Measurements from ENCODE around the gene ANLN.

DNA sequence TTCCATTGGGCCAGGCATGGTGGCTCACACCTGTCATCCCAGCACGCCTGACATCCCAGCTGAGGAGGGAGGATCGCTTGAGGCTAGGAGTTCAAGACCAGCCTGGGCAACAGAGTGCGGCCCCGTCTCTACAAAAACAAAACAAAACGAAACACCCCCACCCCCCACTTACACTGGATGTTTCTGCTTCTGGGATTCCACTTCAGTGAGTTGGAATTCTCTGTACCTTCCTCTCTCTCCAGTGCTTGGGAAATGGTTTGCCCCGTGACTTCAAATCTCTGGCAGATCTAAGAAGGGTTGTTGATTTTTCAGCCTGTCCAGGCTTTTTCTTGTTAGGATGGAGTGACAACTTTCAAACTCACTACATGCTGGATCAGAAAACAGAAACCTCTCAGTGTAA, 106.9 kb downstream of the ANLN start:
- TF ChIP-seq POLR2AphosphoS5 (IDR thresholded peaks at IDR 0.05; ENCODE audit: low read depth) (no peak), NANOG (IDR thresholded peaks at IDR 0.05; ENCODE audit: borderline replicate concordance) (no peak), EZH2 (IDR thresholded peaks at IDR 0.05; ENCODE audit: low read depth, unreplicated experiment) (no peak), CREB1 (CRISPR knock-in tag; IDR thresholded peaks at IDR 0.05; ENCODE audit: low read depth) (no peak), JUNB (IDR thresholded peaks at IDR 0.05; ENCODE audit: unreplicated experiment) (no peak), EZH2phosphoT487 (IDR thresholded peaks at IDR 0.05; ENCODE audit: unreplicated experiment) (no peak), ZNF114 (CRISPR knock-in tag; IDR thresholded peaks at IDR 0.05) (no peak)
- TF ChIP-seq, protein P1, sequence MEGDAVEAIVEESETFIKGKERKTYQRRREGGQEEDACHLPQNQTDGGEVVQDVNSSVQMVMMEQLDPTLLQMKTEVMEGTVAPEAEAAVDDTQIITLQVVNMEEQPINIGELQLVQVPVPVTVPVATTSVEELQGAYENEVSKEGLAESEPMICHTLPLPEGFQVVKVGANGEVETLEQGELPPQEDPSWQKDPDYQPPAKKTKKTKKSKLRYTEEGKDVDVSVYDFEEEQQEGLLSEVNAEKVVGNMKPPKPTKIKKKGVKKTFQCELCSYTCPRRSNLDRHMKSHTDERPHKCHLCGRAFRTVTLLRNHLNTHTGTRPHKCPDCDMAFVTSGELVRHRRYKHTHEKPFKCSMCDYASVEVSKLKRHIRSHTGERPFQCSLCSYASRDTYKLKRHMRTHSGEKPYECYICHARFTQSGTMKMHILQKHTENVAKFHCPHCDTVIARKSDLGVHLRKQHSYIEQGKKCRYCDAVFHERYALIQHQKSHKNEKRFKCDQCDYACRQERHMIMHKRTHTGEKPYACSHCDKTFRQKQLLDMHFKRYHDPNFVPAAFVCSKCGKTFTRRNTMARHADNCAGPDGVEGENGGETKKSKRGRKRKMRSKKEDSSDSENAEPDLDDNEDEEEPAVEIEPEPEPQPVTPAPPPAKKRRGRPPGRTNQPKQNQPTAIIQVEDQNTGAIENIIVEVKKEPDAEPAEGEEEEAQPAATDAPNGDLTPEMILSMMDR (conservative IDR thresholded peaks at IDR 0.05; ENCODE audit: low read depth in 2 of 2) = no peak
- TF ChIP-seq, protein P2, sequence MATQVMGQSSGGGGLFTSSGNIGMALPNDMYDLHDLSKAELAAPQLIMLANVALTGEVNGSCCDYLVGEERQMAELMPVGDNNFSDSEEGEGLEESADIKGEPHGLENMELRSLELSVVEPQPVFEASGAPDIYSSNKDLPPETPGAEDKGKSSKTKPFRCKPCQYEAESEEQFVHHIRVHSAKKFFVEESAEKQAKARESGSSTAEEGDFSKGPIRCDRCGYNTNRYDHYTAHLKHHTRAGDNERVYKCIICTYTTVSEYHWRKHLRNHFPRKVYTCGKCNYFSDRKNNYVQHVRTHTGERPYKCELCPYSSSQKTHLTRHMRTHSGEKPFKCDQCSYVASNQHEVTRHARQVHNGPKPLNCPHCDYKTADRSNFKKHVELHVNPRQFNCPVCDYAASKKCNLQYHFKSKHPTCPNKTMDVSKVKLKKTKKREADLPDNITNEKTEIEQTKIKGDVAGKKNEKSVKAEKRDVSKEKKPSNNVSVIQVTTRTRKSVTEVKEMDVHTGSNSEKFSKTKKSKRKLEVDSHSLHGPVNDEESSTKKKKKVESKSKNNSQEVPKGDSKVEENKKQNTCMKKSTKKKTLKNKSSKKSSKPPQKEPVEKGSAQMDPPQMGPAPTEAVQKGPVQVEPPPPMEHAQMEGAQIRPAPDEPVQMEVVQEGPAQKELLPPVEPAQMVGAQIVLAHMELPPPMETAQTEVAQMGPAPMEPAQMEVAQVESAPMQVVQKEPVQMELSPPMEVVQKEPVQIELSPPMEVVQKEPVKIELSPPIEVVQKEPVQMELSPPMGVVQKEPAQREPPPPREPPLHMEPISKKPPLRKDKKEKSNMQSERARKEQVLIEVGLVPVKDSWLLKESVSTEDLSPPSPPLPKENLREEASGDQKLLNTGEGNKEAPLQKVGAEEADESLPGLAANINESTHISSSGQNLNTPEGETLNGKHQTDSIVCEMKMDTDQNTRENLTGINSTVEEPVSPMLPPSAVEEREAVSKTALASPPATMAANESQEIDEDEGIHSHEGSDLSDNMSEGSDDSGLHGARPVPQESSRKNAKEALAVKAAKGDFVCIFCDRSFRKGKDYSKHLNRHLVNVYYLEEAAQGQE (IDR thresholded peaks at IDR 0.05; ENCODE audit: unreplicated experiment) = no peak
- TF ChIP-seq, protein P3, sequence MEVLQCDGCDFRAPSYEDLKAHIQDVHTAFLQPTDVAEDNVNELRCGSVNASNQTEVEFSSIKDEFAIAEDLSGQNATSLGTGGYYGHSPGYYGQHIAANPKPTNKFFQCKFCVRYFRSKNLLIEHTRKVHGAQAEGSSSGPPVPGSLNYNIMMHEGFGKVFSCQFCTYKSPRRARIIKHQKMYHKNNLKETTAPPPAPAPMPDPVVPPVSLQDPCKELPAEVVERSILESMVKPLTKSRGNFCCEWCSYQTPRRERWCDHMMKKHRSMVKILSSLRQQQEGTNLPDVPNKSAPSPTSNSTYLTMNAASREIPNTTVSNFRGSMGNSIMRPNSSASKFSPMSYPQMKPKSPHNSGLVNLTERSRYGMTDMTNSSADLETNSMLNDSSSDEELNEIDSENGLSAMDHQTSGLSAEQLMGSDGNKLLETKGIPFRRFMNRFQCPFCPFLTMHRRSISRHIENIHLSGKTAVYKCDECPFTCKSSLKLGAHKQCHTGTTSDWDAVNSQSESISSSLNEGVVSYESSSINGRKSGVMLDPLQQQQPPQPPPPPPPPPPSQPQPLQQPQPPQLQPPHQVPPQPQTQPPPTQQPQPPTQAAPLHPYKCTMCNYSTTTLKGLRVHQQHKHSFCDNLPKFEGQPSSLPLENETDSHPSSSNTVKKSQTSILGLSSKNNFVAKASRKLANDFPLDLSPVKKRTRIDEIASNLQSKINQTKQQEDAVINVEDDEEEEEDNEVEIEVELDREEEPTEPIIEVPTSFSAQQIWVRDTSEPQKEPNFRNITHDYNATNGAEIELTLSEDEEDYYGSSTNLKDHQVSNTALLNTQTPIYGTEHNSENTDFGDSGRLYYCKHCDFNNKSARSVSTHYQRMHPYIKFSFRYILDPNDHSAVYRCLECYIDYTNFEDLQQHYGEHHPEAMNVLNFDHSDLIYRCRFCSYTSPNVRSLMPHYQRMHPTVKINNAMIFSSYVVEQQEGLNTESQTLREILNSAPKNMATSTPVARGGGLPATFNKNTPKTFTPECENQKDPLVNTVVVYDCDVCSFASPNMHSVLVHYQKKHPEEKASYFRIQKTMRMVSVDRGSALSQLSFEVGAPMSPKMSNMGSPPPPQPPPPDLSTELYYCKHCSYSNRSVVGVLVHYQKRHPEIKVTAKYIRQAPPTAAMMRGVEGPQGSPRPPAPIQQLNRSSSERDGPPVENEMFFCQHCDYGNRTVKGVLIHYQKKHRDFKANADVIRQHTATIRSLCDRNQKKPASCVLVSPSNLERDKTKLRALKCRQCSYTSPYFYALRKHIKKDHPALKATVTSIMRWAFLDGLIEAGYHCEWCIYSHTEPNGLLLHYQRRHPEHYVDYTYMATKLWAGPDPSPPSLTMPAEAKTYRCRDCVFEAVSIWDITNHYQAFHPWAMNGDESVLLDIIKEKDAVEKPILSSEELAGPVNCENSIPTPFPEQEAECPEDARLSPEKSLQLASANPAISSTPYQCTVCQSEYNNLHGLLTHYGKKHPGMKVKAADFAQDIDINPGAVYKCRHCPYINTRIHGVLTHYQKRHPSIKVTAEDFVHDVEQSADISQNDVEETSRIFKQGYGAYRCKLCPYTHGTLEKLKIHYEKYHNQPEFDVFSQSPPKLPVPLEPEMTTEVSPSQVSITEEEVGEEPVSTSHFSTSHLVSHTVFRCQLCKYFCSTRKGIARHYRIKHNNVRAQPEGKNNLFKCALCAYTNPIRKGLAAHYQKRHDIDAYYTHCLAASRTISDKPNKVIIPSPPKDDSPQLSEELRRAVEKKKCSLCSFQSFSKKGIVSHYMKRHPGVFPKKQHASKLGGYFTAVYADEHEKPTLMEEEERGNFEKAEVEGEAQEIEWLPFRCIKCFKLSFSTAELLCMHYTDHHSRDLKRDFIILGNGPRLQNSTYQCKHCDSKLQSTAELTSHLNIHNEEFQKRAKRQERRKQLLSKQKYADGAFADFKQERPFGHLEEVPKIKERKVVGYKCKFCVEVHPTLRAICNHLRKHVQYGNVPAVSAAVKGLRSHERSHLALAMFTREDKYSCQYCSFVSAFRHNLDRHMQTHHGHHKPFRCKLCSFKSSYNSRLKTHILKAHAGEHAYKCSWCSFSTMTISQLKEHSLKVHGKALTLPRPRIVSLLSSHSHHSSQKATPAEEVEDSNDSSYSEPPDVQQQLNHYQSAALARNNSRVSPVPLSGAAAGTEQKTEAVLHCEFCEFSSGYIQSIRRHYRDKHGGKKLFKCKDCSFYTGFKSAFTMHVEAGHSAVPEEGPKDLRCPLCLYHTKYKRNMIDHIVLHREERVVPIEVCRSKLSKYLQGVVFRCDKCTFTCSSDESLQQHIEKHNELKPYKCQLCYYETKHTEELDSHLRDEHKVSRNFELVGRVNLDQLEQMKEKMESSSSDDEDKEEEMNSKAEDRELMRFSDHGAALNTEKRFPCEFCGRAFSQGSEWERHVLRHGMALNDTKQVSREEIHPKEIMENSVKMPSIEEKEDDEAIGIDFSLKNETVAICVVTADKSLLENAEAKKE (CRISPR knock-in tag; IDR thresholded peaks at IDR 0.05) = no peak
